HEK293 (cell line): ENCODE measurements around the gene KDM4C.

Experiments used
- CTCF ChIA-PET: fragments of 350-600 bp; formaldehyde crosslinking; extraction: SDS; loops from one replicate; lab custom pipeline; 2021; ENCODE audit warnings: antibody characterized with exemption; lab: Yijun Ruan, JAX
- POLR2A ChIA-PET: fragments of 300-600 bp; formaldehyde crosslinking; extraction: SDS; loops from one replicate; lab custom pipeline; 2020; ENCODE audit warnings: antibody characterized with exemption, inconsistent platforms; lab: Yijun Ruan, JAX
- H3K27ac ChIP-seq: fragments of 200-500 bp; sonication (Bioruptor generic); 2 replicates; pipeline ENCODE4 v1.5.1; 2014; ENCODE audit warnings: low read depth, low read length, control low read depth, inconsistent platforms; ENCODE audit errors: extremely low read depth
- H3K36me3 ChIP-seq, 2 experiments: fragments of 200-500 bp in 1 of 2; sonication (Bioruptor generic) in 1 of 2; 1 replicate in 1 of 2; 2 replicates in 1 of 2; pipeline ENCODE4 v1.5.1; 2014 to 2017; ENCODE audit warnings: inconsistent platforms in 2 of 2, low read length in 2 of 2; ENCODE audit not compliant: control insufficient read depth in 2 of 2, insufficient read depth in 1 of 2
- H3K4me1 ChIP-seq: fragments of 200-500 bp; sonication (Bioruptor generic); 2 replicates; pipeline ENCODE4 v1.5.1; 2014; ENCODE audit warnings: mild to moderate bottlenecking, low read length, inconsistent platforms; ENCODE audit not compliant: control insufficient read depth, insufficient read depth
- H3K4me3 ChIP-seq: 2 replicates; pipeline ENCODE4 v1.5.1; 2011; ENCODE audit warnings: low read depth, mild to moderate bottlenecking, control low read depth, low read length, moderate library complexity
- H3K9me3 ChIP-seq: fragments of 200-500 bp; sonication (Bioruptor generic); 2 replicates; pipeline ENCODE4 v1.5.1; 2014; ENCODE audit warnings: low read depth, low read length, inconsistent platforms; ENCODE audit not compliant: control insufficient read depth, insufficient read depth
- GLI2 ChIP-seq: fragments of 450-650 bp; formaldehyde crosslinking; IDR thresholded peaks from 2 replicates; pipeline ENCODE4; 2017; ENCODE audit warnings: missing biosample characterization, missing genetic modification characterization, low read depth, borderline replicate concordance
- INSM2 ChIP-seq: fragments of 450-650 bp; formaldehyde crosslinking; IDR thresholded peaks from 2 replicates; pipeline ENCODE4 v1.5.1; 2016; ENCODE audit warnings: missing biosample characterization, missing genetic modification characterization
- MEIS1 ChIP-seq: sonication (generic); formaldehyde crosslinking; IDR thresholded peaks from 2 replicates; pipeline ENCODE4 v1.8.1; 2022; ENCODE audit warnings: missing genetic modification reagents, mild to moderate bottlenecking, borderline replicate concordance
- MYNN ChIP-seq: fragments of 450-650 bp; formaldehyde crosslinking; IDR thresholded peaks from 2 replicates; pipeline ENCODE4 v1.5.1; 2016; ENCODE audit warnings: missing biosample characterization, missing genetic modification characterization, borderline replicate concordance
- MZF1 ChIP-seq: fragments of 450-650 bp; formaldehyde crosslinking; IDR thresholded peaks from 2 replicates; pipeline ENCODE4 v1.5.1; 2017; ENCODE audit warnings: missing biosample characterization, missing genetic modification characterization, borderline replicate concordance
- ZFHX2 ChIP-seq: fragments of 450-650 bp; formaldehyde crosslinking; conservative IDR thresholded peaks from 2 replicates; pipeline ENCODE4 v1.5.1; 2016; ENCODE audit warnings: missing biosample characterization, missing genetic modification characterization
- ZFP3 ChIP-seq: fragments of 450-650 bp; formaldehyde crosslinking; IDR thresholded peaks from 2 replicates; pipeline ENCODE4 v1.5.1; 2016; ENCODE audit warnings: low read depth, missing biosample characterization, missing genetic modification characterization
- ZNF239 ChIP-seq: fragments of 450-650 bp; formaldehyde crosslinking; IDR thresholded peaks from 2 replicates; pipeline ENCODE4 v1.5.1; 2016; ENCODE audit warnings: missing biosample characterization, missing genetic modification characterization
- ZNF24 ChIP-seq: fragments of 450-650 bp; formaldehyde crosslinking; IDR thresholded peaks from 2 replicates; pipeline ENCODE4 v1.5.1; 2016; ENCODE audit warnings: missing biosample characterization, missing genetic modification characterization
- ZNF354C ChIP-seq: fragments of 450-650 bp; formaldehyde crosslinking; IDR thresholded peaks from 2 replicates; pipeline ENCODE4 v1.5.1; 2016; ENCODE audit warnings: missing biosample characterization, missing genetic modification characterization, low read depth, borderline replicate concordance
- ZNF48 ChIP-seq: fragments of 450-650 bp; formaldehyde crosslinking; IDR thresholded peaks from 2 replicates; pipeline ENCODE4 v1.5.1; 2016; ENCODE audit warnings: missing biosample characterization, missing genetic modification characterization
- ZNF555 ChIP-seq: fragments of 450-650 bp; formaldehyde crosslinking; conservative IDR thresholded peaks from 2 replicates; pipeline ENCODE4 v1.5.1; 2017; ENCODE audit warnings: missing biosample characterization, mild to moderate bottlenecking, missing genetic modification characterization, inconsistent platforms
- ZNF621 ChIP-seq: fragments of 450-650 bp; formaldehyde crosslinking; IDR thresholded peaks from 2 replicates; pipeline ENCODE4 v1.5.1; 2017; ENCODE audit warnings: missing biosample characterization, missing genetic modification characterization
- ZNF785 ChIP-seq: fragments of 450-650 bp; formaldehyde crosslinking; IDR thresholded peaks from 2 replicates; pipeline ENCODE4 v1.5.1; 2016; ENCODE audit warnings: missing biosample characterization, missing genetic modification characterization
- ZSCAN5A ChIP-seq: fragments of 450-650 bp; formaldehyde crosslinking; IDR thresholded peaks from 2 replicates; pipeline ENCODE4 v1.5.1; 2016; ENCODE audit warnings: missing biosample characterization, missing genetic modification characterization
- TF ChIP-seq, protein P1 (sequence below): fragments of 450-650 bp; formaldehyde crosslinking; IDR thresholded peaks from 2 replicates; pipeline ENCODE4 v1.5.1; 2016; ENCODE audit warnings: missing biosample characterization, missing genetic modification characterization, borderline replicate concordance
- TF ChIP-seq, protein P2 (sequence below): fragments of 450-650 bp; formaldehyde crosslinking; IDR thresholded peaks from 2 replicates; pipeline ENCODE4 v1.5.1; 2016; ENCODE audit warnings: missing biosample characterization, missing genetic modification characterization
- TF ChIP-seq, protein P3 (sequence below): fragments of 450-650 bp; formaldehyde crosslinking; IDR thresholded peaks from 2 replicates; pipeline ENCODE4 v1.5.1; 2017; ENCODE audit warnings: missing biosample characterization, missing genetic modification characterization

Gene KDM4C

GRCh38 chr9:6843742-6844141 lies 86.0 kb downstream of the KDM4C start:
- Histone ChIP-seq H3K4me1 (no peaks in the 10 kb centered on the region), H3K9me3 (no peaks in the 10 kb centered on the region), H3K27ac (no peak overlapping the region), H3K36me3 (no peaks in the 10 kb centered on the region), H3K4me3 (no peak overlapping the region)
- CTCF ChIA-PET, result interaction anchor here (0.7 to 1.9 kb wide), 3 partner anchors 14 to 137 kb away, joined by 3 to 11 read pairs (median 3); no protein-coding TSS in a partner anchor
- TF ChIP-seq, protein P1, sequence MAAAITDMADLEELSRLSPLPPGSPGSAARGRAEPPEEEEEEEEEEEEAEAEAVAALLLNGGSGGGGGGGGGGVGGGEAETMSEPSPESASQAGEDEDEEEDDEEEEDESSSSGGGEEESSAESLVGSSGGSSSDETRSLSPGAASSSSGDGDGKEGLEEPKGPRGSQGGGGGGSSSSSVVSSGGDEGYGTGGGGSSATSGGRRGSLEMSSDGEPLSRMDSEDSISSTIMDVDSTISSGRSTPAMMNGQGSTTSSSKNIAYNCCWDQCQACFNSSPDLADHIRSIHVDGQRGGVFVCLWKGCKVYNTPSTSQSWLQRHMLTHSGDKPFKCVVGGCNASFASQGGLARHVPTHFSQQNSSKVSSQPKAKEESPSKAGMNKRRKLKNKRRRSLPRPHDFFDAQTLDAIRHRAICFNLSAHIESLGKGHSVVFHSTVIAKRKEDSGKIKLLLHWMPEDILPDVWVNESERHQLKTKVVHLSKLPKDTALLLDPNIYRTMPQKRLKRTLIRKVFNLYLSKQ (tag by site-specific recombination), result no peak
- TF ChIP-seq, protein P2, sequence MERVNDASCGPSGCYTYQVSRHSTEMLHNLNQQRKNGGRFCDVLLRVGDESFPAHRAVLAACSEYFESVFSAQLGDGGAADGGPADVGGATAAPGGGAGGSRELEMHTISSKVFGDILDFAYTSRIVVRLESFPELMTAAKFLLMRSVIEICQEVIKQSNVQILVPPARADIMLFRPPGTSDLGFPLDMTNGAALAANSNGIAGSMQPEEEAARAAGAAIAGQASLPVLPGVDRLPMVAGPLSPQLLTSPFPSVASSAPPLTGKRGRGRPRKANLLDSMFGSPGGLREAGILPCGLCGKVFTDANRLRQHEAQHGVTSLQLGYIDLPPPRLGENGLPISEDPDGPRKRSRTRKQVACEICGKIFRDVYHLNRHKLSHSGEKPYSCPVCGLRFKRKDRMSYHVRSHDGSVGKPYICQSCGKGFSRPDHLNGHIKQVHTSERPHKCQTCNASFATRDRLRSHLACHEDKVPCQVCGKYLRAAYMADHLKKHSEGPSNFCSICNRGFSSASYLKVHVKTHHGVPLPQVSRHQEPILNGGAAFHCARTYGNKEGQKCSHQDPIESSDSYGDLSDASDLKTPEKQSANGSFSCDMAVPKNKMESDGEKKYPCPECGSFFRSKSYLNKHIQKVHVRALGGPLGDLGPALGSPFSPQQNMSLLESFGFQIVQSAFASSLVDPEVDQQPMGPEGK, result no peak
- TF ChIP-seq ZNF354C (no peak), ZNF785 (tag by site-specific recombination) (no peak), ZFP3 (tag by site-specific recombination) (no peak), MYNN (tag by site-specific recombination) (no peak), ZSCAN5A (no peak), ZNF24 (tag by site-specific recombination) (no peak), ZNF621 (no peak), ZNF239 (tag by site-specific recombination) (no peak), INSM2 (no peak), ZNF48 (tag by site-specific recombination) (no peak), GLI2 (no peak), MEIS1 (CRISPR knock-in tag) (no peak), MZF1 (tag by site-specific recombination) (no peak), ZNF555 (tag by site-specific recombination) (no peak)
- TF ChIP-seq, protein P3, sequence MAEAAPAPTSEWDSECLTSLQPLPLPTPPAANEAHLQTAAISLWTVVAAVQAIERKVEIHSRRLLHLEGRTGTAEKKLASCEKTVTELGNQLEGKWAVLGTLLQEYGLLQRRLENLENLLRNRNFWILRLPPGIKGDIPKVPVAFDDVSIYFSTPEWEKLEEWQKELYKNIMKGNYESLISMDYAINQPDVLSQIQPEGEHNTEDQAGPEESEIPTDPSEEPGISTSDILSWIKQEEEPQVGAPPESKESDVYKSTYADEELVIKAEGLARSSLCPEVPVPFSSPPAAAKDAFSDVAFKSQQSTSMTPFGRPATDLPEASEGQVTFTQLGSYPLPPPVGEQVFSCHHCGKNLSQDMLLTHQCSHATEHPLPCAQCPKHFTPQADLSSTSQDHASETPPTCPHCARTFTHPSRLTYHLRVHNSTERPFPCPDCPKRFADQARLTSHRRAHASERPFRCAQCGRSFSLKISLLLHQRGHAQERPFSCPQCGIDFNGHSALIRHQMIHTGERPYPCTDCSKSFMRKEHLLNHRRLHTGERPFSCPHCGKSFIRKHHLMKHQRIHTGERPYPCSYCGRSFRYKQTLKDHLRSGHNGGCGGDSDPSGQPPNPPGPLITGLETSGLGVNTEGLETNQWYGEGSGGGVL, result no peak
- POLR2A ChIA-PET, result interaction anchor here (0.5 kb wide), 1 partner anchor 20 kb away, joined by 3 read pairs; no protein-coding TSS in a partner anchor

GRCh38 chr9:6844267-6844666 lies 86.5 kb downstream of the KDM4C start:
- Histone ChIP-seq H3K4me1 (no peaks in the 10 kb centered on the region), H3K36me3 (no peaks in the 10 kb centered on the region), H3K9me3 (no peaks in the 10 kb centered on the region), H3K27ac (no peak overlapping the region), H3K4me3 (no peak overlapping the region)
- CTCF ChIA-PET, result interaction anchor here (0.7 to 1.9 kb wide), 3 partner anchors 14 to 138 kb away, joined by 3 to 11 read pairs (median 3); no protein-coding TSS in a partner anchor
- TF ChIP-seq ZNF555 (tag by site-specific recombination), result no peak
- no peak for TF ChIP-seq ZFHX2 (tag by site-specific recombination)
- POLR2A ChIA-PET, result no interaction called here
